ENCODE measurements around the gene TGFB2.

DNA sequence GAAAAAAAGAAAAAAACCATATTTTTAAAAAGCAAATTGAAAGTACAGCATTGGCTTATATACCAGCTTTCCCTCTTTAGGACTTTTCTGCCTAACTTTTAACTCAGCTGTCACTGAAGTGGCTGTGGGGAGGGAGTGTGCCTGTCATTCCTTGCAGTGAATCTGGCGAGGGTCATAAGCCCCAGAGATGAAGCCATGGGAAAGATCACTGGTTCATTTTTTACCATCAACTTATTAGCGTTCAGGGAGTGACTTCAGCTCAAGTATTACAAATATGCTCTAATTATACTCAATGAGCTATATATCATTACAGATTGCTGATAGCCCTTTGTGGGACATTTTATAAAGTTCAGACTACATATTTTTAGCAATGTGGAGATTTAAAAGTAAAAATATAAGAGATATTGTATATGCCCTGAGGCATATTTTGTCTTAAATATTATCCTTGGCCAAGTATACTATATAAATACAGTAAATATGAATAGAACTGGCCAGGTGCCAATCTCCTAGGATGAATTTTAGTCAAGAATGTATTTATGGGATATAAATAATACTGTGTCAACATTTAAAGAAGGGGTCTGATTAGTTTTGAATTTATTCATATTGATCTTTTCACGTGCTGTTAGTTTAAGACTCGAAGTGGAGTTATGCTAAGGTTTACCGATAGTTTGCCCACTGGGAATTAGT, 4.4 kb downstream of the TGFB2 start:
- TF ChIP-seq, protein P1, sequence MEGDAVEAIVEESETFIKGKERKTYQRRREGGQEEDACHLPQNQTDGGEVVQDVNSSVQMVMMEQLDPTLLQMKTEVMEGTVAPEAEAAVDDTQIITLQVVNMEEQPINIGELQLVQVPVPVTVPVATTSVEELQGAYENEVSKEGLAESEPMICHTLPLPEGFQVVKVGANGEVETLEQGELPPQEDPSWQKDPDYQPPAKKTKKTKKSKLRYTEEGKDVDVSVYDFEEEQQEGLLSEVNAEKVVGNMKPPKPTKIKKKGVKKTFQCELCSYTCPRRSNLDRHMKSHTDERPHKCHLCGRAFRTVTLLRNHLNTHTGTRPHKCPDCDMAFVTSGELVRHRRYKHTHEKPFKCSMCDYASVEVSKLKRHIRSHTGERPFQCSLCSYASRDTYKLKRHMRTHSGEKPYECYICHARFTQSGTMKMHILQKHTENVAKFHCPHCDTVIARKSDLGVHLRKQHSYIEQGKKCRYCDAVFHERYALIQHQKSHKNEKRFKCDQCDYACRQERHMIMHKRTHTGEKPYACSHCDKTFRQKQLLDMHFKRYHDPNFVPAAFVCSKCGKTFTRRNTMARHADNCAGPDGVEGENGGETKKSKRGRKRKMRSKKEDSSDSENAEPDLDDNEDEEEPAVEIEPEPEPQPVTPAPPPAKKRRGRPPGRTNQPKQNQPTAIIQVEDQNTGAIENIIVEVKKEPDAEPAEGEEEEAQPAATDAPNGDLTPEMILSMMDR (IDR thresholded peaks at IDR 0.05 in 8 of 11, conservative IDR thresholded peaks at IDR 0.05 in 3 of 11), result no peak
- TF ChIP-seq POLR2A (IDR thresholded peaks at IDR 0.05), result no peak
